ENCODE data around the gene CCDC120.

Gene CCDC120

GRCh38 chrX:49061490-49061889 is 2.7 kb downstream of the CCDC120 start:
- no peaks in the 10 kb centered on the region for H3K4me1 ChIP-seq
- no peak for TF ChIP-seq CTCF (IDR thresholded peaks at IDR 0.05; ENCODE audit: low read depth, low read length)
- no peak overlapping the region for H3K4me3 ChIP-seq (ENCODE audit: low read depth, low read length)
- H3K36me3 ChIP-seq = no peaks in the 10 kb centered on the region
- DNase-seq = no peak
- H3K27me3 ChIP-seq = no peaks in the 10 kb centered on the region
- H3K9me3 ChIP-seq = no peaks in the 10 kb centered on the region

- H3K36me3 ChIP-seq = no peaks in the 10 kb centered on the region
- DNase-seq = no peak
- TF ChIP-seq CTCF (IDR thresholded peaks at IDR 0.05; ENCODE audit: low read depth, low read length) = no peak
- H3K27me3 ChIP-seq = no peaks in the 10 kb centered on the region
- no peak overlapping the region for H3K4me3 ChIP-seq (ENCODE audit: low read depth, low read length)
- no peaks in the 10 kb centered on the region for H3K9me3 ChIP-seq
- no peaks in the 10 kb centered on the region for H3K4me1 ChIP-seq
Measured at GRCh38 chrX:49061916-49062315, 3.1 kb downstream of the CCDC120 start.

- TF ChIP-seq CTCF (IDR thresholded peaks at IDR 0.05; ENCODE audit: low read depth, low read length) = no peak
- no peaks in the 10 kb centered on the region for H3K9me3 ChIP-seq
- no peak overlapping the region for H3K4me3 ChIP-seq (ENCODE audit: low read depth, low read length)
- no peaks in the 10 kb centered on the region for H3K27me3 ChIP-seq
- no peaks in the 10 kb centered on the region for H3K36me3 ChIP-seq
- H3K4me1 ChIP-seq = no peaks in the 10 kb centered on the region
- DNase-seq = no peak
Measured at GRCh38 chrX:49063715-49064114, 4.9 kb downstream of the CCDC120 start.

GRCh38 chrX:49064303-49064702 is 5.5 kb downstream of the CCDC120 start:
- H3K27me3 ChIP-seq = no peaks in the 10 kb centered on the region
- no peaks in the 10 kb centered on the region for H3K4me1 ChIP-seq
- H3K9me3 ChIP-seq = no peaks in the 10 kb centered on the region
- H3K36me3 ChIP-seq = no peaks in the 10 kb centered on the region
- DNase-seq = no peak
- H3K4me3 ChIP-seq (ENCODE audit: low read depth, low read length) = no peak overlapping the region
- TF ChIP-seq CTCF (IDR thresholded peaks at IDR 0.05; ENCODE audit: low read depth, low read length) = no peak

- H3K4me3 ChIP-seq (ENCODE audit: low read depth, low read length) = no peak overlapping the region
- no peak for DNase-seq
- no peaks in the 10 kb centered on the region for H3K36me3 ChIP-seq
- H3K27me3 ChIP-seq = no peaks in the 10 kb centered on the region
- no peak for TF ChIP-seq CTCF (IDR thresholded peaks at IDR 0.05; ENCODE audit: low read depth, low read length)
- no peaks in the 10 kb centered on the region for H3K9me3 ChIP-seq
- H3K4me1 ChIP-seq = no peaks in the 10 kb centered on the region
Measured at GRCh38 chrX:49064735-49065134, 5.9 kb downstream of the CCDC120 start.

- no peak overlapping the region for H3K4me3 ChIP-seq (ENCODE audit: low read depth, low read length)
- no peaks in the 10 kb centered on the region for H3K9me3 ChIP-seq
- H3K4me1 ChIP-seq = no peaks in the 10 kb centered on the region
- H3K36me3 ChIP-seq = no peaks in the 10 kb centered on the region
- no peak for DNase-seq
- no peak for TF ChIP-seq CTCF (IDR thresholded peaks at IDR 0.05; ENCODE audit: low read depth, low read length)
- H3K27me3 ChIP-seq = no peaks in the 10 kb centered on the region
Measured at GRCh38 chrX:49066278-49066677, 7.5 kb downstream of the CCDC120 start.

All from BE2C (cell line).